ENCODE measurements around the gene DTNB. TPM values are rescaled to one million over a fixed set of nuclear protein-coding genes. Genes with fewer than 3 reads are reported as not detected.

DTNB gene
- total and polyA plus RNA-seq, 2 donors (not counting 3 experiments of a cell fraction or from before 2014, with no cell fraction given) = 11.5 to 17.0 TPM

GRCh38 chr2:25424426-25425028 is 248.8 kb downstream of the DTNB start:
- no peaks in the 10 kb centered on the region for H3K9me3 ChIP-seq (replicated peaks; ENCODE audit: control insufficient read depth, insufficient read depth, low read length)
- ChIA-PET CTCF (no interaction called here), POLR2A (no interaction called here)
- no peaks in the 10 kb centered on the region for H3K36me3 ChIP-seq (ENCODE audit: control insufficient read depth in 2 of 2, extremely low read depth in 1 of 2, insufficient read depth in 2 of 2, low read length in 2 of 2)
- BruUV-seq (replicated peaks) = no TSS peak
- FAIRE-seq (no peak), DNase-seq (ENCODE audit: low read depth, low spot score) (no peak)
- no peak overlapping the region for H3K27ac ChIP-seq (ENCODE audit: insufficient read depth, low read depth, low read length)
- no peaks in the 10 kb centered on the region for H3K27me3 ChIP-seq (ENCODE audit: control insufficient read depth in 2 of 2, insufficient read depth in 2 of 2, low read length in 2 of 2)
- H3K4me1 ChIP-seq (ENCODE audit: control insufficient read depth, extremely low read depth, insufficient read depth, low read length) = no peaks in the 10 kb centered on the region
- H3K4me3 ChIP-seq (replicated peaks in 1 of 3; ENCODE audit: insufficient read depth in 1 of 3, low read depth in 1 of 3, low read length in 3 of 3) = no peak overlapping the region
- intact Hi-C loops (cut with micrococcal nuclease) = no loop called here
- dilution Hi-C loops (cut with MboI; ENCODE audit: extremely low pct_ligation_motif_present, low sequenced_read_pairs) = no loop called here
- no peaks in the 10 kb centered on the region for H4K20me1 ChIP-seq (replicated peaks; ENCODE audit: control insufficient read depth, extremely low read depth, insufficient read depth, low read length)
- no peak overlapping the region for H3K9ac ChIP-seq (replicated peaks; ENCODE audit: extremely low read depth, insufficient read depth, low read length)
- H3K79me2 ChIP-seq (ENCODE audit: control insufficient read depth, insufficient read depth, low read length) = no peaks in the 10 kb centered on the region
- no peak for TF ChIP-seq POLR2A (IDR thresholded peaks at IDR 0.05; ENCODE audit: low read depth, low read length)
- TF ChIP-seq JUN (IDR thresholded peaks at IDR 0.05; ENCODE audit: borderline replicate concordance, insufficient read depth, insufficient read length, low read depth) = no peak
- no peak for TF ChIP-seq MYC (IDR thresholded peaks at IDR 0.05; ENCODE audit: low read depth, low read length)
- TF ChIP-seq POLR2AphosphoS5 (IDR thresholded peaks at IDR 0.05; ENCODE audit: insufficient read depth, low read depth, low read length) = no peak
- no peak for TF ChIP-seq MAX (IDR thresholded peaks at IDR 0.05; ENCODE audit: insufficient read depth, insufficient read length)
- no peak for TF ChIP-seq FOS (IDR thresholded peaks at IDR 0.05; ENCODE audit: borderline replicate concordance, insufficient read depth, low read length)
- TF ChIP-seq CTCF (IDR thresholded peaks at IDR 0.05; ENCODE audit: extremely low read depth in 1 of 2, insufficient read depth in 1 of 2, low read depth in 1 of 2, low read length in 2 of 2) = no peak
- no peak for TF ChIP-seq GATA2 (IDR thresholded peaks at IDR 0.05; ENCODE audit: insufficient read depth, insufficient read length, low read depth, low read length)
- TF ChIP-seq EZH2 (IDR thresholded peaks at IDR 0.05; ENCODE audit: borderline replicate concordance, low read depth, low read length, severe bottlenecking) = no peak
- no peak overlapping the region for H2AFZ ChIP-seq (ENCODE audit: low read depth, low read length)
- no peak overlapping the region for H3K4me2 ChIP-seq (ENCODE audit: insufficient read depth, low read length)
- H3K9me1 ChIP-seq (replicated peaks; ENCODE audit: control insufficient read depth, extremely low read depth, insufficient read depth, low read length) = no peaks in the 10 kb centered on the region
